Measurements from ENCODE around the gene PNPLA6.
"Not testable (repeated sequence)": the region's sequence is repeated elsewhere in the genome, so short reads cannot be mapped to it uniquely, and the experiment has no call there.

Gene PNPLA6

DNA sequence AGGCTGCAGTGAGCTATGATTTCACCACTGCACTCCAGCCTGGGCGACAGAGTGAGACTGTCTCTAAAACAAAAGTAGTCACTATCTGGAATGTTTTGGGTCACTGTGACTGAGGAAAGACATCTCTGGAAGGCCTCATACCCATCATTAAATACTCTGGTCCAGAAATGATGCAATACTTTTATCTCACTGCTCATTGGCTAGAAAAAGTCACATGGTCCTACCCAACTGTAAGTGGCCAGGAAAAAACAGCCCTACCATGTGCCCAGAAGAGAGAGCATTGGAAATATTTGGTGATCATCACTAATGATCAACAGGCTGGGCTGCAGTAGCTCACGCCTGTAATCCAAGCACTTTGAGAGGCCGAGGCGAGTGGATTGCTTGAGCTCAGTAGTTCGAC lies 29.8 kb downstream of the PNPLA6 start:
- Histone ChIP-seq H3K9ac (ENCODE audit: low read depth, low read length) (no peak overlapping the region), H3K4me1 (ENCODE audit: insufficient read depth, low read length) (no peaks in the 10 kb centered on the region), H3K4me3 (ENCODE audit: low read length) (no peak overlapping the region), H3K27ac (ENCODE audit: low read length) (no peak overlapping the region), H3K9me3 (ENCODE audit: insufficient read depth, low read depth, low read length) (no peaks in the 10 kb centered on the region), H3K27me3 (ENCODE audit: insufficient read depth, low read length) (no peaks in the 10 kb centered on the region), H3K36me3 (ENCODE audit: insufficient read depth, low read depth, low read length) (no peaks in the 10 kb centered on the region)

DNA sequence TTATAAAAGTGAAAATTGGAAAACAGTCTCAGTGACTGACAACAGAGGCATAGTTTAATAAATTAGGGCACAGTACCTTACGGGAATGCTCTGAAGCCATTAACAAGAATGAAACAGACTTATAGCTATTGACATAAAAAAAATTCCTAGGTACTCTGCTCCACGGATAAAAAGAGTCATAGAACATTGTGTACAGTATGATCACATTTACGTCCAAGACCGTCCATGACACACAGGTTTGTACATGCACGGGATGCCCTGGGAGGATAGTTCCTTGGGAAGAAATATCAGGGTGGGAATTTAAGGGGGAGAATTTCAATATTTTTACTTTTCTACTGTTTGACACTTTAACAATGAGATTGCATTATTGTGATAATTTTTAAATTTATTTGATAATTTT lies 35.2 kb downstream of the PNPLA6 start:
- Histone ChIP-seq H3K9me3 (ENCODE audit: insufficient read depth, low read depth, low read length) (no peaks in the 10 kb centered on the region), H3K27me3 (ENCODE audit: insufficient read depth, low read length) (no peaks in the 10 kb centered on the region), H3K36me3 (ENCODE audit: insufficient read depth, low read depth, low read length) (no peaks in the 10 kb centered on the region), H3K27ac (ENCODE audit: low read length) (no peak overlapping the region), H3K4me1 (ENCODE audit: insufficient read depth, low read length) (no peaks in the 10 kb centered on the region), H3K4me3 (ENCODE audit: low read length) (no peak overlapping the region), H3K9ac (ENCODE audit: low read depth, low read length) (no peak overlapping the region)

- Histone ChIP-seq H3K27me3 (ENCODE audit: insufficient read depth, low read length) (peaks cover 5% of the 10 kb centered on the region; the same call in 1 of the 2 replicates), H3K4me1 (ENCODE audit: insufficient read depth, low read length) (no peaks in the 10 kb centered on the region), H3K9me3 (ENCODE audit: insufficient read depth, low read depth, low read length) (no peaks in the 10 kb centered on the region), H3K9ac (ENCODE audit: low read depth, low read length) (no peak overlapping the region), H3K27ac (ENCODE audit: low read length) (no peak overlapping the region), H3K36me3 (ENCODE audit: insufficient read depth, low read depth, low read length) (no peaks in the 10 kb centered on the region), H3K4me3 (ENCODE audit: low read length) (no peak overlapping the region)
These were observed 40.0 kb downstream of the PNPLA6 start for GRCh38 chr19:7575434-7576040.

DNA sequence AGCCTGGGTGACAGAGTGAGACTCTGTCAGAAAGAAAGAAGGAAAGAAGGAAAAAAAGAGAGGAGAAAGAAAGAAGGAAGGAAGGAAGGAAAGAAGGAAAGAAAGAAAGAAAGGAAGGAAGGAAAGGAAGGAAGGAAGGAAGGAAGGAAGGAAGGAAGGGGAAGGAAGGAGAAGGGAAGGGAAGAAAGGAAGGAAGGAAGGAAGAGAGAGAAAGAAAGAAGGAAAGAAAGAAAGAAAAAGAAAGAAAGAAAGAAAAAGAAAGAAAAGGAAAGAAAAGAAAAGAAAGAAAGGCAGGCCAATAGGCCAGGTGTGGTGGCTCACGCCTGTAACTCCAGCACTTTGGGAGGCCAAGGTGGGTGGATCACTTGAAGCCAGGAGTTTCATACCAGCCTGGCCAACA lies 41.9 kb downstream of the PNPLA6 start:
- H3K4me3 ChIP-seq (ENCODE audit: low read length) = not testable (repeated sequence)

DNA sequence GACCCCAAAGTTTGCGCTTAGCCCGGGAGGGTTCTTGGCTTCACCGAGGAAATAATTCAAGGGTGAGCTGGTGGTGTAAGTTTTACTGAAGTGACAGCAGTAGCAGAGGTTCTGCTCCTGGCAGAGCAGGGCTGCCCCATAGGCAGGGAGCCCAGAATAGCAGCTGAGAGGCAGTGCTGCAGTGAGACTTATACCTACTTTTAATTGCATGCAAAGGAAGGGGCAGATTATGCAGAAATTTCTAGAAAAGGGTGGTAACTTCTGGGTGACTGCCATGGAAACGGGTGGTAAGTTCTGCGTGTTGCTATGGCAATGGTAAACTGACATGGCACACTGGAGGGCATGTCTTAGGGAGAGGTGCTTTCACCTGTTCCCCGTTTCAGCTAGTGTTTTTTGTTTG lies 42.6 kb downstream of the PNPLA6 start:
- no peak overlapping the region for H3K4me3 ChIP-seq (ENCODE audit: low read length)
- H3K9ac ChIP-seq (ENCODE audit: low read depth, low read length) = no peak overlapping the region
- no peaks in the 10 kb centered on the region for H3K36me3 ChIP-seq (ENCODE audit: insufficient read depth, low read depth, low read length)
- H3K9me3 ChIP-seq (ENCODE audit: insufficient read depth, low read depth, low read length) = no peaks in the 10 kb centered on the region
- H3K27me3 ChIP-seq (ENCODE audit: insufficient read depth, low read length) = peaks cover 9% of the 10 kb centered on the region; the same call in 1 of the 2 replicates
- H3K4me1 ChIP-seq (ENCODE audit: insufficient read depth, low read length) = no peaks in the 10 kb centered on the region
- no peak overlapping the region for H3K27ac ChIP-seq (ENCODE audit: low read length)

More for the DNA sequence above, 41.9 kb downstream of the PNPLA6 start:
- not testable (repeated sequence) for H3K9ac ChIP-seq (ENCODE audit: low read depth, low read length); H3K27ac ChIP-seq (ENCODE audit: low read length); H3K27me3 ChIP-seq (ENCODE audit: insufficient read depth, low read length); H3K9me3 ChIP-seq (ENCODE audit: insufficient read depth, low read depth, low read length); H3K36me3 ChIP-seq (ENCODE audit: insufficient read depth, low read depth, low read length); H3K4me1 ChIP-seq (ENCODE audit: insufficient read depth, low read length)

DNA sequence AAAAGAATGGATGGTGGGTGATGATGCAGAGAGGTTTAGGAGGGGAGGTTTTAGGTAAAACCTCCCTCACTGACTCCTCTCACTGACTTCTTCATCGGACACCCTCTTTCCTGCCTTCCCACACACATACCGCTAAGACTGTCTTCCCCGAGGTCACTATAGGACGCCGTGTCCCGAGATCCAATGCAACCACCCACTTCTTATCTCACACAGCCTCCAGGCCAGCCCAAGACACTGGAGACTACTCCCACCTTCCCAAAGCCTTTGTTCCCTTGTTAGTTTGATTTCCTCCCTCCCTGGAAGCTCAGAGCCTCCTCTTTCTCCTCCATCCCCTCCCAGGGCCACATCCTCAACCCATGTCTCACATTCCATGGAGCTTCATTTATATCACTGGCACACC lies 43.7 kb downstream of the PNPLA6 start:
- no peaks in the 10 kb centered on the region for H3K36me3 ChIP-seq (ENCODE audit: insufficient read depth, low read depth, low read length)
- peaks cover 9% of the 10 kb centered on the region; the same call in 1 of the 2 replicates for H3K27me3 ChIP-seq (ENCODE audit: insufficient read depth, low read length)

DNA sequence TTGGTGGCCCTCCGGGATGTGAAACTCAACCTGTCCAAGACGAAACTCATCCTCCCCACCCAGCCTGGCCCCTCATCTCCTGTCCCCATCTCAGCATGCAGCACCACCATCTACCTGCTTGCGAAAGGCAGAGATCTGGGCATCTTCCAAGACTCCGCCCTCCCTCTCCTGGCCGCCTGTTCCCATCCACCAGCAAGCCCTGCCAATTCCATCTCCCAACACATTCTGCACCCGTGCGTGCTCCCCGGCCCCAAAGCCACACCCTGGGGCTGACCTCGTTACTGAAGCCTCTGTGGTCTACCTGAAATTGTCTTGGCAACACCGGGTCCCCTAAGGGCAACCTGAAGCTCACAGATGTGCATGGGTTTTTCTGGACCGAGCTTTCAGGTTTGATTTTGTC lies 46.9 kb downstream of the PNPLA6 start:
- Histone ChIP-seq H3K4me1 (ENCODE audit: insufficient read depth, low read length) (no peaks in the 10 kb centered on the region), H3K27me3 (ENCODE audit: insufficient read depth, low read length) (peaks cover 9% of the 10 kb centered on the region; the same call in 1 of the 2 replicates), H3K36me3 (ENCODE audit: insufficient read depth, low read depth, low read length) (no peaks in the 10 kb centered on the region), H3K9me3 (ENCODE audit: insufficient read depth, low read depth, low read length) (no peaks in the 10 kb centered on the region), H3K9ac (ENCODE audit: low read depth, low read length) (no peak overlapping the region), H3K4me3 (ENCODE audit: low read length) (no peak overlapping the region), H3K27ac (ENCODE audit: low read length) (no peak overlapping the region)

More for the DNA sequence above, 43.7 kb downstream of the PNPLA6 start:
- no peak overlapping the region for H3K27ac ChIP-seq (ENCODE audit: low read length)
- no peak overlapping the region for H3K9ac ChIP-seq (ENCODE audit: low read depth, low read length)
- no peaks in the 10 kb centered on the region for H3K4me1 ChIP-seq (ENCODE audit: insufficient read depth, low read length)
- no peak overlapping the region for H3K4me3 ChIP-seq (ENCODE audit: low read length)
- no peaks in the 10 kb centered on the region for H3K9me3 ChIP-seq (ENCODE audit: insufficient read depth, low read depth, low read length)

DNA sequence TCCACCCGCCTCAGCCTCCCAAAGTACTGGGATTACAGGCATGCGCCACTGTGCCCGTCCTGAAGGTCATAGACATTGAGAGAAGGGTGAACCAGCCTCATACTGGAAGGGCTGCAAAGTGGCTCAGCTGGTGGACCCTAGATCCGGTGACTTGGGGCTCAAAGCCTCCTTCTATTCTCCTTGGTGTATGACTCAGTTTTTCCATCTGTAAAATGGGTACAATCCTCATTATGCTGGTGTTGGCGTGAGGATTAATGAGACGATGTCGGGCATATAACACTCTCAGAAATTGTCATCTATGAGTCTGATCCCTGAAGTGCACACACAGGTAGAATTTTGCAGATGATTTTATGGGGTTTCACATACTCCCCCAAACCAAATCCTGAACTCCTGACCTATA lies 54.3 kb downstream of the PNPLA6 start:
- H3K4me1 ChIP-seq (ENCODE audit: insufficient read depth, low read length) = no peaks in the 10 kb centered on the region
- no peak overlapping the region for H3K4me3 ChIP-seq (ENCODE audit: low read length)
- no peaks in the 10 kb centered on the region for H3K9me3 ChIP-seq (ENCODE audit: insufficient read depth, low read depth, low read length)
- H3K9ac ChIP-seq (ENCODE audit: low read depth, low read length) = no peak overlapping the region
- peaks cover 5% of the 10 kb centered on the region; the same call in 1 of the 2 replicates for H3K27me3 ChIP-seq (ENCODE audit: insufficient read depth, low read length)
- H3K27ac ChIP-seq (ENCODE audit: low read length) = no peak overlapping the region
- H3K36me3 ChIP-seq (ENCODE audit: insufficient read depth, low read depth, low read length) = no peaks in the 10 kb centered on the region

DNA sequence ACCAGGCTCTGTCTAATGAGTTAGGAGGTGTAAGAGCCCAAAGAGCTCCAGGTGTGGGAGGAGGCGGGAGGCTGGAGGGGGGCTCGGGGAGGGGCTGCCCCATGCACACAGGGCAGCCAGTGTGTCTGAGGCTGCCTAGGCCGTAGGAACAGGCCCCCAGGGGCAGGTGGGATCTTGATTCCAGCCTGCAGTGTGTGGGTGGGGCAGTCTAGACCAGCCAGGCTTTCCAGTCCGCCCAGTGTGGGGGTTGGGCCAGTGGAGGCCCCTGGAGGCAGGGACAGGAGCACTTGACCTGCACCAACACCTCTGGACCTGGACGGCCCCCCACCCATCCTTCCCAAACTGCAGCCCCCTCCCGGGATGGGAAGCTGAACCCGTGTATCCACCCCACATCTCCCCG lies 54.7 kb downstream of the PNPLA6 start:
- H3K4me3 ChIP-seq (ENCODE audit: low read length) = no peak overlapping the region
- H3K4me1 ChIP-seq (ENCODE audit: insufficient read depth, low read length) = no peaks in the 10 kb centered on the region; the same call in 1 of the 2 replicates
- no peak overlapping the region for H3K9ac ChIP-seq (ENCODE audit: low read depth, low read length)

DNA sequence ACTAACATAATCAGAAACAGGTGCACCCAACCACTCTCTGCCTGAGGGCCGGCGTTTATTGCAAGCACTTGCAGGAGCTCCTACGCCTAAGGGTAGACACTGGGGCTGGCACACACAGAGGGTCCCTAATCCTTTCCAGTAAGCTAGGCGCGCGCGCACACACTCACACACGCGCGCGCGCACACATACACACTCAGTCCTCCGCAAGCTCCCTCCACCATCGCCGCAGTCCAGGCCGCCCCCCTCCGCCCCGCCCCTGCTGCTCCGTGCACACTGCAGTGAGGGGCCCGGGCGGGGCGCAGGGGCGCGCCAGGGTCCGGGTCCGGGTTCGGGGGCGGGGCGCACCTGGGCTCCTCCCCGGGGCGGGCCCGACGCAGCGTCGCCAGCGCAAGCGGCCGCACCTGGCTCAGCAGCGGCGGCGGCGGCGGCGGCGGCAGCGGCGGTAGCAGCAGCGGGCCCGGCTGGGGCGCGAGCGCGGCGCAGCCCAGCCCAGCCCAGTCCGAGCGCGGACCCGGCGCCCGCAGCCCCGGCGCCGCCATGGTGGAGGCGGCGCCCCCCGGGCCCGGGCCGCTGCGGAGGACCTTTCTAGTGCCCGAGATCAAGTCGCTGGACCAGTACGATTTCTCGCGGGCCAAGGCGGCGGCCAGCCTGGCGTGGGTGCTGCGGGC lies 60.1 kb downstream of the PNPLA6 start, which contains the start of gene CAMSAP3:
TSS of gene CAMSAP3 (plus strand) at position 398 of the 668 bp plus-strand sequence. CDS start at position 538, 140 bp downstream.
- Histone ChIP-seq H3K36me3 (ENCODE audit: insufficient read depth, low read depth, low read length) (no peaks in the 10 kb centered on the region), H3K9ac (ENCODE audit: low read depth, low read length) (peak within 1 kb of the TSS; percentile 69; the same call in 1 of the 2 replicates), H3K27me3 (ENCODE audit: insufficient read depth, low read length) (peaks cover 26% of the 10 kb centered on the region), H3K9me3 (ENCODE audit: insufficient read depth, low read depth, low read length) (no peaks in the 10 kb centered on the region), H3K4me1 (ENCODE audit: insufficient read depth, low read length) (no peaks in the 10 kb centered on the region; the same call in 1 of the 2 replicates), H3K4me3 (ENCODE audit: low read length) (peak within 1 kb of the TSS; percentile 80), H3K27ac (ENCODE audit: low read length) (no peak within 1 kb of the TSS)

More for the DNA sequence above, 54.7 kb downstream of the PNPLA6 start:
- Histone ChIP-seq H3K27ac (ENCODE audit: low read length) (no peak overlapping the region), H3K9me3 (ENCODE audit: insufficient read depth, low read depth, low read length) (no peaks in the 10 kb centered on the region), H3K27me3 (ENCODE audit: insufficient read depth, low read length) (peaks cover 8% of the 10 kb centered on the region), H3K36me3 (ENCODE audit: insufficient read depth, low read depth, low read length) (no peaks in the 10 kb centered on the region)

- peak overlapping the region; percentile 69; the same call in 1 of the 2 replicates for H3K9ac ChIP-seq (ENCODE audit: low read depth, low read length)
- H3K4me1 ChIP-seq (ENCODE audit: insufficient read depth, low read length) = no peaks in the 10 kb centered on the region; the same call in 1 of the 2 replicates
- peaks cover 26% of the 10 kb centered on the region for H3K27me3 ChIP-seq (ENCODE audit: insufficient read depth, low read length)
- H3K9me3 ChIP-seq (ENCODE audit: insufficient read depth, low read depth, low read length) = no peaks in the 10 kb centered on the region
- no peaks in the 10 kb centered on the region for H3K36me3 ChIP-seq (ENCODE audit: insufficient read depth, low read depth, low read length)
- no peak overlapping the region for H3K27ac ChIP-seq (ENCODE audit: low read length)
- H3K4me3 ChIP-seq (ENCODE audit: low read length) = peak overlapping the region; percentile 74
These were observed 60.9 kb downstream of the PNPLA6 start for GRCh38 chr19:7596211-7596937.
